Astrocyte of the spinal cord (primary cell): Measurements from ENCODE around the gene MMEL1.
"Not testable (repeated sequence)": the region's sequence is repeated elsewhere in the genome, so short reads cannot be mapped to it uniquely, and the experiment has no call there.

ENCODE experiments used
- DNase-seq: peaks from one replicate; pipeline ENCODE4 v3.0.0; 2011; ENCODE audit warnings: low read depth, low spot score
- H3K4me3 ChIP-seq: 2 replicates; pipeline ENCODE4 v1.5.1; 2011; ENCODE audit warnings: low read depth, mild to moderate bottlenecking, low read length, moderate library complexity
- in situ Hi-C: cut with HindIII; loops from 2 replicates; pipeline ENCODE4 v1.10.0; 2017; ENCODE audit warnings: low sequenced_read_pairs
- TF ChIP-seq, protein P1 (sequence below): IDR thresholded peaks from 2 replicates; pipeline ENCODE4 v1.5.1; 2012; ENCODE audit warnings: low read depth, mild to moderate bottlenecking, low read length, inconsistent platforms

The MMEL1 gene, protein sequence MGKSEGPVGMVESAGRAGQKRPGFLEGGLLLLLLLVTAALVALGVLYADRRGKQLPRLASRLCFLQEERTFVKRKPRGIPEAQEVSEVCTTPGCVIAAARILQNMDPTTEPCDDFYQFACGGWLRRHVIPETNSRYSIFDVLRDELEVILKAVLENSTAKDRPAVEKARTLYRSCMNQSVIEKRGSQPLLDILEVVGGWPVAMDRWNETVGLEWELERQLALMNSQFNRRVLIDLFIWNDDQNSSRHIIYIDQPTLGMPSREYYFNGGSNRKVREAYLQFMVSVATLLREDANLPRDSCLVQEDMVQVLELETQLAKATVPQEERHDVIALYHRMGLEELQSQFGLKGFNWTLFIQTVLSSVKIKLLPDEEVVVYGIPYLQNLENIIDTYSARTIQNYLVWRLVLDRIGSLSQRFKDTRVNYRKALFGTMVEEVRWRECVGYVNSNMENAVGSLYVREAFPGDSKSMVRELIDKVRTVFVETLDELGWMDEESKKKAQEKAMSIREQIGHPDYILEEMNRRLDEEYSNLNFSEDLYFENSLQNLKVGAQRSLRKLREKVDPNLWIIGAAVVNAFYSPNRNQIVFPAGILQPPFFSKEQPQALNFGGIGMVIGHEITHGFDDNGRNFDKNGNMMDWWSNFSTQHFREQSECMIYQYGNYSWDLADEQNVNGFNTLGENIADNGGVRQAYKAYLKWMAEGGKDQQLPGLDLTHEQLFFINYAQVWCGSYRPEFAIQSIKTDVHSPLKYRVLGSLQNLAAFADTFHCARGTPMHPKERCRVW

DNA sequence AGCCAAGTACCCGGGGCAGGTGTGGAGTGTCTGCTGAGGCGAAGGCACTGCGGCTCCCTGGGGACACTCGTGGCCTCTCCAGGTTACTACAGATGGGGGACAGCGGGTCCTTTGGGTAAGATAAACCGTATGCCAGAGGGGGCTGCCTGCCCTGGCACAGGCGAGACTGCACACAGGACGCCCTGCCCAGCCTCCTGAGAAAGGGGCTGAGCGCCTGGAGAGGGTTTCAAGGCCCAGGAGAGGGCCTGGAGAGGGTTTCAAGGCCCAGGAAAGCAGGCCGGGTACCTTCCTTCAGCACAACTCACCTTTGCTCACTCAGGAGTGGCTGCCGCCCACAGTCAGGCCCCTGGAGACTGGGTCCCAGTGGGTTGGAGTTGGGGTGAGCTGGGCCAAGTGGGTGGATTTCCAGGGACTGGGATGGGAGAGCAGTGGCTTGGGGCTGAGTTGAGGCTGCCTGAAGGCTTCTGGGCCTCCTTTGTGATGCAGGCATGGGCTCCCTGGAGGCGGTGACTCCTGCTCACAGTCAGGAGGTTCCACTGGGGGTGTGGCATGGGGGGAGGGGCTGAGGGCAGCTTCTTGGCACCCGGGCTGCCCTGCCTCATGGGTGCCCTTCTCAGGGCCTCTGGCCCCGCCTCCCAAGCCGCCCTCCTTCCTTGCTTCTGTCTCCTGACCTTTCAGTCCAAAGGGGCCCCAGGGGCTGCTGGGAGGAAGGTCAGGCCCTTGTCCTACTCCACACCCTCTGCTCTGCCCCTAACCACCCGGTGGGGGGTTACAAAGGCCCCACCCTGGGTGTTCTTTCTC, at the start of gene MMEL1:
MMEL1 (minus strand) TSS at position 456 of the 801 bp plus-strand sequence. CDS start 3,532 bp downstream, outside the sequence.
- no peak within 1 kb of the TSS for H3K4me3 ChIP-seq
- in situ Hi-C loops = no loop called here
- no peak for DNase-seq
- TF ChIP-seq, protein P1, sequence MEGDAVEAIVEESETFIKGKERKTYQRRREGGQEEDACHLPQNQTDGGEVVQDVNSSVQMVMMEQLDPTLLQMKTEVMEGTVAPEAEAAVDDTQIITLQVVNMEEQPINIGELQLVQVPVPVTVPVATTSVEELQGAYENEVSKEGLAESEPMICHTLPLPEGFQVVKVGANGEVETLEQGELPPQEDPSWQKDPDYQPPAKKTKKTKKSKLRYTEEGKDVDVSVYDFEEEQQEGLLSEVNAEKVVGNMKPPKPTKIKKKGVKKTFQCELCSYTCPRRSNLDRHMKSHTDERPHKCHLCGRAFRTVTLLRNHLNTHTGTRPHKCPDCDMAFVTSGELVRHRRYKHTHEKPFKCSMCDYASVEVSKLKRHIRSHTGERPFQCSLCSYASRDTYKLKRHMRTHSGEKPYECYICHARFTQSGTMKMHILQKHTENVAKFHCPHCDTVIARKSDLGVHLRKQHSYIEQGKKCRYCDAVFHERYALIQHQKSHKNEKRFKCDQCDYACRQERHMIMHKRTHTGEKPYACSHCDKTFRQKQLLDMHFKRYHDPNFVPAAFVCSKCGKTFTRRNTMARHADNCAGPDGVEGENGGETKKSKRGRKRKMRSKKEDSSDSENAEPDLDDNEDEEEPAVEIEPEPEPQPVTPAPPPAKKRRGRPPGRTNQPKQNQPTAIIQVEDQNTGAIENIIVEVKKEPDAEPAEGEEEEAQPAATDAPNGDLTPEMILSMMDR = no peak

DNA sequence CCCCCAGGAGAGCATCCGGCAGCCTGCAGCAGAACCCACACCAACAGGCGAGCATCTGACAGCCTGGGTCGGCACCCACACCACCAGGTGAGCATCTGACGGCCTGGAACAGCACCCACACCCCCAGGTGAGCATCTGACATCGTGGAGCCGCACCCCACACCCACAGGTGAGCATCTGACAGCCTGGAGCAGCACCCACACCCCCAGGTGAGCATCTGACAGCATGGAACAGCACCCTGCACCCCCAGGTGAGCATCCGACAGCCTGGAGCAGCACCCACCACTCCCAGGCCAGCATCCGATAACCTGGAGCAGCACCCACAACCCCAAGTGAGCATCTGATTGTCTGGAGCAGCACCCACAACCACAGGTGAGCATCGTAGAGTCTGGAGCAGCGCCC, 43.9 kb upstream of the MMEL1 start:
- in situ Hi-C loops, DNase-seq, H3K4me3 ChIP-seq: not testable (repeated sequence)

DNA sequence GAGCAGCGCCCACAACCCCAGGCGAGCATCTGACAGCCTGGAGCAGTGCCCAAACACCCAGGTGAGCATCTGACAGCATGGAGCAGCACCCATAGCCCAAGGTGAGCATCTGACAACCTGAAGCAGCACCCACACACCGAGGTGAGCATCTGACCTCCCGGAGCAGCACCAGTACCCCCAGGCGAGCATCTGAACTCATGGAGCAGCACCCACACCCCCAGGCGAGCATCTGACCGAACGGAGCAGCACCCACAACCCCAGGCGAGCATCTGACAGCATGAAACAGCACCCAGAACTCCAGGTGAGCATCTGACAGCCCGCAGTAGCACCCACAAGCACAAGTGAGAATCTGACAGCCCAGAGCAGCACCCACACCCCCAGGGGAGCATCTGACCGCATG, 38.8 kb upstream of the MMEL1 start:
- DNase-seq, H3K4me3 ChIP-seq, in situ Hi-C loops: not testable (repeated sequence)

DNA sequence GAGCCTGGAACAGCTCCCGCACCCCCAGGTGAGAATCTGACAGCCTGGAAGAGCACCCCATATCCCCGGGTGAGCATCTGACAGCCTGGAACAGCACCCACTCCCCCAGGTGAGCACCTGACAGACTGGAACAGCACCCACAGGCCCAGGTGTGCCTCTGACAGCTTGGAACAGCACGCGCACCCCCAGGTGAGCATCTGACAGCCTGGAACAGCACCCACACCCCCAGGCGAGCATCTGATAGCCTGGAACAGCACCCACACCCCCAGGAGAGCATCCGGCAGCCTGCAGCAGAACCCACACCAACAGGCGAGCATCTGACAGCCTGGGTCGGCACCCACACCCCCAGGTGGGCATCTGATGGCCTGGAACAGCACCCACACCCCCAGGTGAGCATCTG, 27.0 kb upstream of the MMEL1 start:
- H3K4me3 ChIP-seq, in situ Hi-C loops, DNase-seq: not testable (repeated sequence)

DNA sequence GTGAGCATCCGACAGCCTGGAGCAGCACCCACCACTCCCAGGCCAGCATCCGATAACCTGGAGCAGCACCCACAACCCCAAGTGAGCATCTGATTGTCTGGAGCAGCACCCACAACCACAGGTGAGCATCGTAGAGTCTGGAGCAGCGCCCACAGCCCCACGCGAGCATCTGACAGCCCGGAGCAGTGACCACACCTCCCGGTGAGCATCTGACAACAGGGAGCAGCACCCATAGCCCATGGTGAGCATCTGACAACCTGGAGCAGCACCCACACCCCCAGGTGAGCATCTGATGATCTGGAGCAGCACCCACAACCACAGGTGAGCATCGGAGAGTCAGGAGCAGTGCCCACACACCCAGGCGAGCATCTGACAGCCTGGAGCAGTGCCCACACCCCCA, 25.1 kb upstream of the MMEL1 start:
- H3K4me3 ChIP-seq, DNase-seq, in situ Hi-C loops: not testable (repeated sequence)

DNA sequence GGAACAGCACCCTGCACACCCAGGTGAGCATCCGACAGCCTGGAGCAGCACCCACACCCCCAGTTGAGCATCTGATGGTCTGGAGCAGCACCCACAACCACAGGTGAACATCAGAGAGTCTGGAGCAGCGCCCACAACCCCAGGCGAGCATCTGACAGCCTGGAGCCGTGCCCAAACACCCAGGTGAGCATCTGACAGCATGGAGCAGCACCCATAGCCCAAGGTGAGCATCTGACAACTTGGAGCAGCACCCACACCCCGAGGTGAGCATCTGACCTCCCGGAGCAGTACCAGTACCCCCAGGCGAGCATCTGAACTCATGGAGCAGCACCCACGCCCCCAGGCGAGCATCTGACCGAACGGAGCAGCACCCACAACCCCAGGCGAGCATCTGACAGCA, 24.3 kb upstream of the MMEL1 start:
- in situ Hi-C loops, DNase-seq, H3K4me3 ChIP-seq: not testable (repeated sequence)

DNA sequence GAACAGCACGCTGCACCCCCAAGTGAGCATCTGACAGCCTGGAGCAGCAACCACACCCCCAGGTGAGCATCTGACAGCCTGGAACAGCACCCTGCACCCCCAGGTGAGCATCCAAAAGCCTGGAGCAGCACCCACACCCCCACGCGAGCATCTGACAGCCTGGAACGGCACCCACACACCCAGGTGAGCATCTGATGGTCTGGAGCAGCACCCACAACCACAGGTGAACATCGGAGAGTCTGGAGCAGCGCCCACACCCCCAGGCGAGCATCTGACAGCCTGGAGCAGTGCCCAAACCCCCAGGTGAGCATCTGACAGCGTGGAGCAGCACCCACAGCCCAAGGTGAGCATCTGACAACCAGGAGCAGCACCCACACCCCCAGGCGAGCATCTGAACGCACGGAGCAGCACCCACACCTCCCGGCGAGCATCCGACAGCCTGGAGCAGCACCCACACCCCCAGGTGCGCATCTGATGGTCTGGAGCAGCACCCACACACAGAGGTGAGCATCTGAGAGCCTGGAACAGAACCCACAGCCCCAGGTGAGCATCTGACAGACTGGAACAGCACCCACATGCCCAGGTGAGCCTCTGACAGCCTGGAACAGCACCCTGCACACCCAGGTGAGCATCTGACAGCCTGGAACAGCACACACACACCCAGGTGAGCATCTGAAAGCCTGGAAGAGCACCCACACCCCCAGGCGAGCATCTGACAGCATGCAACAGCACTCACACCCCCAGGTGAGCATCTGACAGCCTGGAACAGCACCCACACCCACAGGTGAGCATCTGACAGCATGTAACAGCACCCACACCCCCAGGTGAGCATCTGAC, 23.0 kb upstream of the MMEL1 start:
- DNase-seq, in situ Hi-C loops, H3K4me3 ChIP-seq: not testable (repeated sequence)

DNA sequence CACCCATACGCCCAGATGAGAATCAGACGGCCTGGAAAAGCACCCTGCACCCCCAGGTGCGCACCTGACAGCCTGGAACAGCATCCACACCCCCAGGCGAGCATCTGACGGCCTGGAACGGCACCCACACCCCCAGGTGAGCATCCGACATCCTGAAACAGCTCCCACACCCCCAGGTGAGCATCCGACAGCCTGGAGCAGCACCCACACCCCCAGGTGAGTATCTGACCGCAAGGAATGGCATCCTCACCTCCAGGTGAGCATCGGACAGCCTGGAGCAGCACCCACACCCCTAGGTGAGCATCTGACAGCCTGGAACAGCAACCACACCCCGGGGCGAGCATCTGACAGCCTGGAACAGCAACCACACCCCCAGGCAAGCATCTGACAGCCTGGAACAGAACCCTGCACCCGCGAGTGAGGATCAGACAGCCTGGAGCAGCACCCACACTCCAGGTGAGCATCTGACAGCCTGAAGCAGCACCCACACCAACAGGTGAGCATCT, 21.7 kb upstream of the MMEL1 start:
- in situ Hi-C loops, DNase-seq, H3K4me3 ChIP-seq: not testable (repeated sequence)

DNA sequence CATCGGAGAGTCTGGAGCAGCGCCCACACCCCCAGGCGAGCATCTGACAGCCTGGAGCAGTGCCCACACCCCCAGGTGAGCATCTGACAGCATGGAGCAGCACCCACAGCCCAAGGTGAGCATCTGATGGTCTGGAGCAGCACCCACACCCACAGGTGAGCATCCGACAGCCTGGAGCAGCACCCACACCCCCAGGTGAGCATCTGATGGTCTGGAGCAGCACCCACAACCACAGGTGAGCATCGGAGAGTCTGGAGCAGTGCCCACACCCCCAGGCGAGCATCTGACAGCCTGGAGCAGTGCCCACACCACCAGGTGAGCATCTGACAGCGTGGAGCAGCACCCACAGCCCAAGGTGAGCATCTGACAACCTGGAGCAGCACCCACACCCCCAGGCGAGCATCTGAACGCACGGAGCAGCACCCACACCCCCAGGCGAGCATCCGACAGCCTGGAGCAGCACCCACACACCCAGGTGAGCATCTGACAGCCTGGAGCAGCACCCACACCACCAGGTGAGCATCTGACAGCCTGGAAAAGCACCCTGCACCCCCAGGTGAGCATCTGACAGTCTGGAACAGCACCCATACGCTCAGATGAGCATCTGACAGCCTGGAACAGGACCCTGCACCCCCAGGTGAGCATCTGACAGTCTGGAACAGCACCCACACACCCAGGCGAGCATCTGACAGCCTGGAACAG, 21.1 kb upstream of the MMEL1 start:
- H3K4me3 ChIP-seq, DNase-seq: not testable (repeated sequence)

DNA sequence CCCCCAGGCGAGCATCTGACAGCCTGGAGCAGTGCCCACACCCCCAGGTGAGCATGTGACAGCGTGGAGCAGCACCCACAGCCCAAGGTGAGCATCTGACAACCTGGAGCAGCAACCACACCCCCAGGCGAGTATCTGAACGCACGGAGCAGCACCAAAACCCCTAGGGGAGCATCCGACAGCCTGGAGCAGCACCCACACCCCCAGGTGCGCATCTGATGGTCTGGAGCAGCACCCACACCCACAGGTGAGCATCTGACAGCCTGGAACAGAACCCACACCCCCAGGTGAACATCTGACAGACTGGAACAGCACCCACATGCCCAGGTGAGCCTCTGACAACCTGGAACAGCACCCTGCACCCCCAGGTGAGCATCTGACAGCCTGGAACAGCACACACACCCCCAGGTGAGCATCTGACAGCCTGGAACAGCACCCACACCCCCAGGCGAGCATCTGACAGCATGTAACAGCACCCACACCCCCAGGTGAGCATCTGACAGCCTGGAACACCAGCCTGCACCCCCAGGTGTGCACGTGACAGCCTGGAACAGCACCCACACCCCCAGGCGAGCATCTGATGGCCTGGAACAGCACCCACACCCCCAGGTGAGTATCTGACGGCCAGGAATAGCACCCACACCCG, 20.2 kb upstream of the MMEL1 start:
- in situ Hi-C loops, H3K4me3 ChIP-seq, DNase-seq: not testable (repeated sequence)

More for the DNA sequence above, 21.1 kb upstream of the MMEL1 start:
- in situ Hi-C loops = not testable (repeated sequence)

DNA sequence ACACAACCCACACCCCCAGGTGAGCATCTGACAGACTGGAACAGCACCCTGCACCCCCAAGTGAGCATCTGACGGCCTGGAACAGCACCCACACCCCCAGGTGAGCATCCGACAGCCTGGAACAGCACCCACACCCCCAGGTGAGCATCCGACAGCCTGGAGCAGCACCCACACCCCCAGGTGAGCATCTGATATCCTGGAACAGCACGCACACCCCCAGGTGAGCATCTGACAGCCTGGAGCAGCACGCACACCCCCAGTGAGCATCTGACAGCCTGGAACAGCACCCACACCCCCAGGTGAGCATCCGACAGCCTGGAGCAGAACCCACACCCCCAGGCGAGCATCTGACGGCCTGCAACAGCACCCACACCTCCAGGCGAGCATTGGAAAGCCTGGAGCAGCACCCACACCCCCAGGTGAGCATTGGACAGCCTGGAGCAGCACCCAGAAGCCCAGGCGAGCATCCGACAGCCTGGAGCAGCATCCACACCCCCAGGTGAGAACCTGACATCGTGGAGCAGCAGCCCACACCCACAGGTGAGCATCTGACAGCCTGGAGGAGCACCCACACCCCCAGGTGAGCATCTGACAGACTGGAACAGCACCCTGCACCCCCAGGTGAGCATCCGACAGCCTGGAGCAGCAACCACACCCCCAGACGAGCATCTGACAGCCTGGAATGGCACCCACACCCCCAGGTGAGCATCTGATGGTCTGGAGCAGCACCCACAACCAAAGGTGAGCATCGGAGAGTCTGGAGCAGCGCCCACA, 19.5 kb upstream of the MMEL1 start:
- H3K4me3 ChIP-seq, DNase-seq, in situ Hi-C loops: not testable (repeated sequence)
